HG03175 (cell line): ENCODE data around the gene HERC4.

Experiments
- ATAC-seq: cut with Tn5 transposase; IDR thresholded peaks from one replicate; pipeline ENCODE4 v1.9.1; 2021; ENCODE audit warnings: mild to moderate bottlenecking, moderate library complexity; ENCODE audit not compliant: unreplicated experiment

The HERC4 gene, protein sequence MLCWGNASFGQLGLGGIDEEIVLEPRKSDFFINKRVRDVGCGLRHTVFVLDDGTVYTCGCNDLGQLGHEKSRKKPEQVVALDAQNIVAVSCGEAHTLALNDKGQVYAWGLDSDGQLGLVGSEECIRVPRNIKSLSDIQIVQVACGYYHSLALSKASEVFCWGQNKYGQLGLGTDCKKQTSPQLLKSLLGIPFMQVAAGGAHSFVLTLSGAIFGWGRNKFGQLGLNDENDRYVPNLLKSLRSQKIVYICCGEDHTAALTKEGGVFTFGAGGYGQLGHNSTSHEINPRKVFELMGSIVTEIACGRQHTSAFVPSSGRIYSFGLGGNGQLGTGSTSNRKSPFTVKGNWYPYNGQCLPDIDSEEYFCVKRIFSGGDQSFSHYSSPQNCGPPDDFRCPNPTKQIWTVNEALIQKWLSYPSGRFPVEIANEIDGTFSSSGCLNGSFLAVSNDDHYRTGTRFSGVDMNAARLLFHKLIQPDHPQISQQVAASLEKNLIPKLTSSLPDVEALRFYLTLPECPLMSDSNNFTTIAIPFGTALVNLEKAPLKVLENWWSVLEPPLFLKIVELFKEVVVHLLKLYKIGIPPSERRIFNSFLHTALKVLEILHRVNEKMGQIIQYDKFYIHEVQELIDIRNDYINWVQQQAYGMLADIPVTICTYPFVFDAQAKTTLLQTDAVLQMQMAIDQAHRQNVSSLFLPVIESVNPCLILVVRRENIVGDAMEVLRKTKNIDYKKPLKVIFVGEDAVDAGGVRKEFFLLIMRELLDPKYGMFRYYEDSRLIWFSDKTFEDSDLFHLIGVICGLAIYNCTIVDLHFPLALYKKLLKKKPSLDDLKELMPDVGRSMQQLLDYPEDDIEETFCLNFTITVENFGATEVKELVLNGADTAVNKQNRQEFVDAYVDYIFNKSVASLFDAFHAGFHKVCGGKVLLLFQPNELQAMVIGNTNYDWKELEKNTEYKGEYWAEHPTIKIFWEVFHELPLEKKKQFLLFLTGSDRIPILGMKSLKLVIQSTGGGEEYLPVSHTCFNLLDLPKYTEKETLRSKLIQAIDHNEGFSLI

DNA sequence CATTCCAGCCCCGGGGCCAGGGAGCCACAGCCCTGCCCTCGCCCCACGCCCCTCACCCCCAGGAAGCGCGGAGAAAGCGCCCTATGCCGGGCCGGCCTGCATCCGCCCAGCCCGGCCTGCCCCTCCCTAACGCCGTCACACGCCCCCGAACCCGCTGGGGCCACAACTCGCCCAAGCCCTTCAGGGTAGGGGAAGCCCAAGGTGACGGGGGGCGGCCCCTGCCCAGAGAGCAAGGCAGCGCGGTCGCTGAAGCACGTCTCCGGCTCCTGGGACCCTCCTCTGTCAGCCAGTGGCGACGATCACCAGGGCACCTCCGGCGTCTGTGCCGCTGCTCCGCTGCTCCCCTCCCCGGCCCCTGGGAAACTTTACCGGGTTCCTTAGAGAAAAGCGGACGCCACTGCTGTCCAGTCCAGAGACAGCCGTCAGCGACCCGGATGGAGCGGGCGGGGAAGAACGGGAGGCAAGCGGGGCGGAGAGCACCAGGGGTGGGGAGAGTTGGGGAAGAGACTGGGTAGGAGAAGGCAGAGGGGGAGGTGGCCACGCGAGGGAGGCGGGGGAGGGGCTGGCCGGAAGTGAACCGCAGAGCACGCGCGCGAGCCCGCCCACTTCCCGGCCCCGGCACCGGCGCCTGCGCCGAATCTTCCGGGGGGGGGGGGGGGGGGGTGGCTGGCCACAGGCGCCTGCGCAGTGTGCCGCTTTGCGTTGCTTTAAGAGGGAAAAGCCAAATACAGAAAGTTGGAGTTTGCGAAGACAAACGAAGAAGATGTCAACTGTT is at the start of gene HERC4:
TSS of gene HERC4 (minus strand) at position 509 of the 775 bp plus-strand sequence. CDS start 2,175 bp downstream, outside the sequence.
- ATAC-seq: peak; percentile 89

DNA sequence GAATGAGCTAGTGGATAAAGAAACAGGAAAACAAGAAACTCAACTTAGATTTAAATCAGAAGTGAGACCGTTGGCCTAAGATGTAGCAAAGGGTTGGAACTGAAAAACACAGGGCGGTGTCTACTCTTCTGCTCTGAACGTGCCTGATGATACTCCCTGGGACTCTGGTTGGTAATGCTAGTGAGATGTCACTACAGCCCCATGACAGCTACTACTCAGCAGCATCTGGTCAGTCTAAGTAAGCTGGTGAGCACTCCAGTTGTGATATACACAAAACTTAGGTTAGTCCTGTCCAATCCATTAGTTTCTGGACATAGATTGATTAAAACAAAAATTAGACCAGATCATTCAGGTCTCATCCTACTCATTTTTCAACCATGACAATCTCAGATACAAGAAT is 49.6 kb upstream of the HERC4 start:
- no peak for ATAC-seq

DNA sequence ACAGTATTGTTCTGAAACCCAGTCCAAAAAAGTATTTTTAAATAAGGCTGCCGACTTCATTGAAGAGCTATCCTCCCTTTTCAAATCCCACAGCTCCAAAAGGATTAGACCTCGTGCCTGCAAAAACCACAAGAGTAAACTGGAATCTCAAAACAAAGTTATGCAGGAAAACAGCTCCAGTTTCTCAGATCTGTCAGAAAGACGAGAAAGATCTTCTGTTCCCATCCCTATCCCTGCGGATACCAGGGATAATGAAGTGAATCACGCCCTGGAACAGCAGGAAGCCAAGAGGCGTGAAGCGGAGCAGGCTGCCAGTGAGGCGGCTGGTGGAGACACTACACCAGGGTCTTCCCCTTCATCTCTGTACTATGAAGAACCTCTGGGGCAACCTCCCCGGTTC is 46.8 kb upstream of the HERC4 start:
- ATAC-seq: no peak

DNA sequence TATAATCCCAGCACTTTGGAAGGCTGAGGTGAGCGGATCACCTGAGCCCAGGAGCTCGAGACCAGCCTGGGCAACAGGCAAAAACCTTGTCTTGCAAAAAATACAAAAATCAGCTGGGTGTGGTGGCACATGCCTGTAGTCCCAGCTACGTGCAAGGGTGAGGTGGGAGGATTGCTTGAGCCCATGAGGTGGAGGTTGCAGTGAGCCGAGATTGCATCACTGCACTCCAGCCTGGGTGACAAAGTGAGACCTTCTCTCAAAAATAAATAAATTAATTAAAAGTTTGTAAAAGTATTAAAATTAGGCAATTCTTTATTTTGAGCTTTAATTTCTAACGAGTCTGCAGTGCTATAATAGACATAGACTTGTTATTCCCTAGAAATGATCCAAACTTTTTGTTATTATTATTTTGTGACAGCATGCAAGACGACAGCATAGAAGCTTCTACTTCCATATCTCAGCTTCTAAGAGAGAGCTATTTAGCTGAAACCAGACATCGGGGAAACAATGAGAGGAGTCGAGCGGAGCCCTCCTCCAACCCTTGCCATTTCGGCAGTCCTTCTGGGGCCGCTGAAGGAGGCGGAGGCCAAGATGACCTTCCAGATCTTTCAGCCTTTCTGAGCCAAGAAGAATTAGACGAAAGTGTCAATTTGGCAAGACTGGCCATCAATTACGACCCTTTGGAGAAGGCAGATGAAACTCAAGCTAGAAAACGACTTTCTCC is 46.1 kb upstream of the HERC4 start:
- ATAC-seq: no peak

DNA sequence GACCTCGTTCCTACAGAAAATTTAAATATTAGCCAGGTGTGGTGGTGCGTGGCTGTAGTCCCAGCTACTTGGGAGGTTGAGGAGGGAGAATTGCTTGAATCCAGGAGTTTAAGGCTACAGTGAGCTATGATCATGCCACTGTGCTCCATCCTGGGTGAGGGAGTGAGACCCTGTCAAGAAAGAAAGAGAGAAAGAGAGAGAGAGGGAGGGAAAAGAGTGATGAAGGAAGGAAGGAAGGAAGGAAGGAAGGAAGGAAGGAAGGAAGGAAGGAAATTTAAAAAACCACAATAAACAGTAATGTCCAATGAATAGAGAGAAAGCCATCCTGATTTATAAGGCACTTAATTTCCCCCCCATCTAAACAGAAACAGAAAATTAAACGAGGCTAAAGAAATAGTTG is 43.6 kb upstream of the HERC4 start:
- ATAC-seq: no peak

DNA sequence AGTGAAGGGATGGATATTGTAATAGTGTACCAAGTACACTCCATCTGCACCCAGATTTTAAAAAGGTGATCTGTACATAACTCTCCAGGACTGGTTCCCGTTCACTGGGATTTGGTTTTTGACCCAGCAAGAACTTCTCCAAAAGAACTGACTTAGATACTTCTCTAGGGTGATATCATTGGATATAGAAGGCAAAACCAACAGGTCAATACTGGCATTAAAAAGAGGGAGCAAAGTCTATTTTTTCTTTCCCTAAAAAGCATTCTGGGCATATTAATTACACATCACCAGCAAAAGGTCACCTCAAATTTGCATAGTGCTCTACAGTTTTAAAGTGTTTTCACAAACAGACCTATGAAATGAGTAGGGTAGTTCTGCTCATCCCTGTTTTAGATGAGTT is 37.8 kb upstream of the HERC4 start:
- no peak for ATAC-seq

DNA sequence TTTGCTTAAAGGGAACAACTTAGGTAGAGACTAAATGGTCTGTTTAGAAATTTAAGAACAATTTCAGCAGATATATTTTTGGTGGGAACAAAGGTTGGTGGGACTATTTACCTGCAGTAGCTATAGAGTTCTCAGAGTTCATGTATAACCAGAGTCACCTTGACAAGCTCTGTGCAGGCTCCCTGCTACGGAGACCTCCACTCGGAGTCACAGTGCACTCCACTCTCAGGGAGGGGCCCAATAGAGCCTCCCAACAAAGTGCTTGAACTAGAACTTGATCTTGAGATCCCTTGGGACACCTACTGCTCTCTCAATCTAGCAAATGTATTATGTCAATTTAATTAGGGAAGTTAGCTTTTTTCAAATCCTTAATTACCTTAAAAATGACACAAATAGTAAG is 36.5 kb upstream of the HERC4 start:
- ATAC-seq: no peak

DNA sequence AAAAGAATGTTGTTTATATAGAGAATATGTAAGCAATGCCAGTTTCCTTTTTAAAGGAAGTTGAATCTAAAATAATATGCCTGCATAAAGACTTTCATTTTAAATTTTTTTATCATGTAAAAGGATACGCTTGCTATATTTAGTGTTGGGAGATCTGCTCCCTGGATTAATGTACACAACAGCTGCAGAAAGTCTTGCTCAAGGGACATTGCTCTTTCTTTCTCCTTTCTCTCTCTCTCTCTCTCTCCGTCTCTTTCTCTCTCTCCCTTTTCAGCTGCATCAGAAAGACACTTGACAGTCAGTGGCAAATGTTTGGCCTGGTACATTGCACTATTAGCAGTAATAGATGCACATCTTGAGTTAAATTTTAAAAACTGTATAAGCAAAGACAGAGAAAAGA is 34.9 kb upstream of the HERC4 start:
- no peak for ATAC-seq

DNA sequence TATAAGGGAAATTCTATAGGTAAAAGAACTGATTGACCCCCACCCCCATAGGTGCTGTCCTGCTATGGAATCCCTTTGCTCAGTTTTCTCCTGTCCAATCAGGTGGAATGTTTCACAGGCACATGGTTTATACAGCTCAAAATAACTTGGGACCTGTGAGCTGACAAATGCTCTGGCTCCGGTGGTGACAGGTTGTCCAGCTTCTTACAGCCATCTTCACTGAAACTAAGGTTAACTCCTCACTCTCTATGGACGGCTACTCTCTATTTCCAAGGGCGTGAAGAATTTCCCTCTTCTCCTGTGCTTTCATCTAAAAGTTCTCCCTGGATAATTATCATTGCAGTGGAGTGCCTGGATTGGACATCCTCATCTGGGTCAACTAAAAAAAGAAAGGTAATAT is 34.2 kb upstream of the HERC4 start, which contains the start of gene MYPN:
TSS of gene MYPN (plus strand) at position 158 of the 400 bp plus-strand sequence. CDS start 11,951 bp downstream, outside the sequence.
- no peak for ATAC-seq

DNA sequence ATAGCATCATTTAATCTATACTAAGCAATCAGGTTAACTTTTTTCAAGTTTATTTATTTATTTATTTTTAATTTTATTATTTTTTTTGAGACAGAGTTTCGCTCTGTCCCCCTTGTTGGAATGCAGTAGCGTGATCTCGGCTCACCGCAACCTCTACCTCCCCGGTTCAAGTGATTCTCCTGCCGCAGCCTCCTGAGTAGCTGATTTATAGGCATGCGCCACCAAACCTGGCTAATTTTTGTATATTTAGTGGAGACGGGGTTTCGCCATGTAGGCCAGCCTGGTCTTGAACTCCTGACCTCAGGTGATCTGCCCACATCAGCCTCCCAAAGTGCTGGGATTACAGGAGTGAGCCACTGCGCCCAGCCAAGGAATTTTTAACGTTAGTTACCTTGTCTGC is 33.6 kb upstream of the HERC4 start:
- no peak for ATAC-seq

DNA sequence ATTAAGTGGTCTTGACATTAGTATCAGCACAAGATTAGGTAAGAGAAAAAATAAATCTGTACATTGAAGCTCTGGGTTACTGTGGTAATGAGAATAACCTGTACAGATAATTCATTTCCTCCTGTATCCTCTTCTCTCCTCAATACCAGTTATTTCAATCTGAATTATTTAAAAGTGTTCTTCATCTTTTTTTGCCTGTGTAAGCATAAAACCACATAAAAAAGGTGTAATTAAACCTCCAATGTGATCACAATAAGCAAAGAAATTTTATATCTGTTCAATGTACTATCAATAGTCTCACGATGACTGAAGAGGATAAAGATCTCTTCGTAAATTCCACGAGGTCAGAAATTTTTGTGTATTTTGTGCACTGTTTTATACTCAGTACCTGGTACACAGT is 33.0 kb upstream of the HERC4 start:
- ATAC-seq: no peak

DNA sequence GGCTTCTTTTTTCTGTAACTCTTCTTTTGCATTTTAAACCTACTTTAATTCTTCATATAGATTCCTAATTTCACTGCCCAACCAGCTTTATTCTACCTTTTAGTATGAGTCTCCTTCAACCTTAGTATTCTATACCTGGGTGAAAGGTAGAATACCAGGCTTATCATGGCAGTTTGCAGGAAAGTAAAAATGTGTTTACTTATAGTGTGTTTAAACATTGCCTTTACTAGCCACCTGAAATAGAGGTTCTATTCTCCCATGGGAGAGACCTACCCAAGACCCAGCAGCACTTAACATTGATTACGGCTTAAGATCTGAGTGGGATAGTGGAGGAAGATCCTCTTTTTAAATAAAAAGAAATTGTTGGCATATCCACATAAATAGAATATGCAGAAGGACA is 32.6 kb upstream of the HERC4 start:
- ATAC-seq: no peak

DNA sequence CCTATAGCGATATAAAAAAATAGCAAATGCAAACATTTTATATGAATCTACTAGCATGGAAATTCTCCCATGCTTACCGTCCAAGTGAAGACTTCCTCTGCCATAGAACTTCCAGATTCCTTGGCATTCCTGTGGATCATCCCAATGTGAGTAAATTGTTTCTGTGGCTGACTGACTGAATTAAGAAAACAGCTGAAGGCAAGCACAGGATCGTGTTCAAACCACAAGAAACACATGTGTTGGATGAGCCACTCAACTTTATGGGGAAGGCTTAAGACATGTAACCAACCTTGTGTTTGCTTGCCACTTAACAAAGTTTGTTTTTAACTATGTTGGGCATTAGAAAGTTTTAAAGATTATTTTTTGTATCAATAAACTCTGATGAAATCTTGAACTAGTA is 31.6 kb upstream of the HERC4 start:
- no peak for ATAC-seq

DNA sequence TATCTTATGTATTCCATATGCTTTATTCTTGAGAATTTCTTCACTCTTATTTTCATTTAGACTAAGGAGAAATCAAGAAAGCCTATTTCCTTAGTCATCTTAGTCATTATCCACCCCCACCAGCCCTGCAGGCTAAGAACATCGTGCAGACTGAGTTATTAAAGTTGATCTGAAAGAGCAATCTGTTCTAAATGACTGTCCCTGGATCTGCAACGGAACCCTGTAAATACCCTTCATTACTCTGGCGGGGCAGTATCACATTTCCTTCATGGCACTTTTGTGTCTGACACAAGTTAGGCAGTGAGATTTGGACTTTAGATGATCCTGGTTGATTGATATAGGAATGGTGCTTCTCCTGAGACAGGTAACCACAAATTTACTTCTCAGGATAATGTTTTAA is 30.7 kb upstream of the HERC4 start:
- ATAC-seq: no peak

DNA sequence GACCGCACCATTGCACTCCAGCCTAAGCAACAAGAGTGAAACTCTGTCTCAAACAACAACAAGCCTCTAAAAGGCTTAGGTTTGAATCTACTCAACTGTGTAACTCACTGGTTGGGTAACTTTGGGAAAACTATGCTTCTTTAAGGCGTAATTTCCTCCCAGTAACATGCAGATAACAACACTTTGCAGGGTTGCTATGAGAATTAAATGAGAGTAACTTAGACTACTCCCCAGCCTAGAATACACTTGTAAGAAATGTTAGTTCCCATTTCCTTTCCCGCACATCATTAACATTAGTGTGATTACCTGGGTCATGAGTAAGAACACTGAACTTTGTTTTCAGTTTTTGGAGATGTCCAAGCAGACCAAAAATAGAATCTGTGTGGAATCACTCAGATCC is 28.8 kb upstream of the HERC4 start:
- no peak for ATAC-seq

DNA sequence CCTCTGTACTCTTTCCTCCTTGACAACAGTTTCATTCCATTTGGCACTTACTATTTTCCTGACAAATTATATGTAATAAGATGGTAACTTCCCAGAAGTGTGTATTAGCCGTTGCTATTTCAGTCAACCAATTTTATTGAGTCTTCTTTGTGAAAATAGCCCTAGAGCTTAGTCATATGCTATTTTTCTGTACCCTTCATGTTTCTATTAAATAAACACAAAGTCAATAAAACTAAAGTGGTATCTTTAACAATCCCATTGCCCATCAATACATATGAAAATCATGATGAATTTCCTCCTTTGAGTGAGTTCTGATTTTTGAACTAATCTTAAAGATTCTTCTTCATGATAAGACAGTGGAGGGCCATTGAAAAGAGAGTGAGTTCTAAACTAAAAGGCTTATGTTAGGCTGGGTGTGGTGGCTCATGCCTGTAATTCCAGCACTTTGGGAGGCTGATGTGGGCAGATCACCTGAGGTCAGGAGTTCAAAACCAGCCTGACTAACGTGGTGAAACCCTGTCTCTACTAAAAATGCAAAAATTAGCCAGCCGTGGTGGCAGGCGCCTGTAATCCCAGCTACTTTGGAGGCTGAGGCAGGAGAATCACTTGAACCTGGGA is 28.3 kb upstream of the HERC4 start:
- no peak for ATAC-seq

DNA sequence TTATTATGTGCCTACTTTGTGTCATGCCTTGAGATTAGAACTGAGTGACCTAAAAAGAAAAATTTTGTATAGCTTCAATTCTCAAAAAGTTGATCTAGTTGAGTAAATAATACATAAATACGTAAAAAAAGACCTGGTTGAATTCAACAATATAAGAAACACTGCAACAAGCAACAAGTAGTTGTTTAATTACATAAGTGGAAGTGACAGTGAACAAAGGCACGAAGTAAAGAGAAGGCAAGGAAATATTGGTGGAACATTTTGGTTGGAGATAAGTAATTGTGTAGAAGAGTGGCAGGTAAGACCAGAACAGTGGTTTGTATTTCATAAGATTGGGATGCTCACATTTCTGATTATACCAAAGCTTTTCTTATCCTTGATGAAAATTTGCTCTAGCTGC is 26.0 kb upstream of the HERC4 start:
- ATAC-seq: no peak

DNA sequence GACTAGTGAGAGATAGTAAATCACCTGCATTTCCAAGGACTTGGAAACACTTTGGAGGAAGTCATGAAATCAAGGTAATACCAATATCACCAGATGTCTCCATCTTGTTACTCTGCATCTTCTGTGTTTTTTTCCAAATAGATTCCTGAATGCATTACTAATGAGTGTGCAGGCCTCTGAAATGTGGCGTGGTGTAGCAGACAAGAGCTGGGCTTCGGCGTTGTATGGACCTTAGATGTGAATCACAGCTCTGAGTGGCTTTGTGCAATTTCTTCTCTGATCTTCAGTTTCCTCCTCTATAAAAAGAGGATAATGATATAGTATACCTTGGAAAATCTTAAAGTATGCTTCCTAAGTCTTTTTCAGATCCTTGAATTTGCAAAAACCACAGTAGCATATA is 24.7 kb upstream of the HERC4 start:
- no peak for ATAC-seq

DNA sequence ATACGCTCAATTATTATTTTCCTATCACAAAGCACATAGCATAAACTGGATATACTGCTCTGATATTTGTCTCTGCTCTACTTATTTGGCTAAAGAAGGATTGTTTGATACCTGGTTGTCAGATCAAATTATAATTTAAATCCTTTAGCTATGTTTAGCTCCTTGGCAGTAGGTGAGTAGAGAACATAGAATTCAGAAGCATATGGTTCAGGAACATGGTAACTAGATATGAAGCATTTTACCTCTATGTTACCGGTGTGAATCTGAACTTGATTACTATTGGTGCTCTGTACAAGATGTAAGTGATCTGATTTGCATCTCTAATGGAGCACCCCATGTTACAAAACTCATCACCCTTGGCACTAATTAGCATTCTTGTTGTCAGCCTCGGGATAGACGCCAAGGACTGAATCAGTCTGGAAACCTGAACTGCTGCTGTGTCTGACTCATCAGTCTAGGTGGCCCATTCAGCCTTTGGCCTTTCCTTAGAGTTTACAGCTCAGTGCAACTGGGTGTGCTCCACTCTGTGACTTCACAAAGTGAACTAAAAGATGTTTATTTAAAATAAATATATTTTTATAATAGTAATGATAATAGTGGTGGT is 21.9 kb upstream of the HERC4 start:
- ATAC-seq: no peak
